Dendritic cell treated with granulocyte-macrophage colony-stimulating factor and Interleukin-4, amounts not matched to agents 40 ng/mL and 50 ng/mL, for 4 days (primary cell): ENCODE data around the gene ZNF648.

Experiments used
- H3K27ac Mint-ChIP-seq: one replicate; pipeline ENCODE4 v1.8.0; 2022; ENCODE audit warnings: mild to moderate bottlenecking, mixed read lengths
- H3K27me3 Mint-ChIP-seq: one replicate; pipeline ENCODE4 v1.8.0; 2022; ENCODE audit warnings: mild to moderate bottlenecking, mixed read lengths
- H3K36me3 Mint-ChIP-seq: one replicate; pipeline ENCODE4 v1.8.0; 2022; ENCODE audit warnings: low read depth, mixed read lengths
- H3K4me1 Mint-ChIP-seq: one replicate; pipeline ENCODE4 v1.8.0; 2022; ENCODE audit warnings: low read depth, mixed read lengths
- H3K4me3 Mint-ChIP-seq: one replicate; pipeline ENCODE4 v1.8.0; 2022; ENCODE audit warnings: mild to moderate bottlenecking, moderate library complexity, mixed read lengths
- H3K9me3 Mint-ChIP-seq: one replicate; pipeline ENCODE4 v1.8.0; 2022; ENCODE audit warnings: mixed read lengths
- intact Hi-C: fragments of 100-400 bp; cut with micrococcal nuclease; formaldehyde crosslinking; loops from one replicate; pipeline ENCODE4 v1.15.0; 2022

ZNF648 gene

GRCh38 chr1:182086620-182087019 lies 25.1 kb upstream of the ZNF648 start:
- Mint-ChIP-seq H3K36me3 (no peaks in the 10 kb centered on the region), H3K4me1 (peaks cover 38% of the 10 kb centered on the region), H3K9me3 (no peaks in the 10 kb centered on the region), H3K27me3 (no peaks in the 10 kb centered on the region), H3K4me3 (no peak overlapping the region), H3K27ac (no peak overlapping the region)
- intact Hi-C loops = loop anchor here (5.0 kb wide), 2 partner anchors 111 to 696 kb away; no protein-coding TSS in a partner anchor

- H3K36me3 Mint-ChIP-seq = no peaks in the 10 kb centered on the region
- H3K4me1 Mint-ChIP-seq = peaks cover 38% of the 10 kb centered on the region
- no peaks in the 10 kb centered on the region for H3K27me3 Mint-ChIP-seq
- no peak overlapping the region for H3K4me3 Mint-ChIP-seq
- H3K9me3 Mint-ChIP-seq = no peaks in the 10 kb centered on the region
- intact Hi-C loops = loop anchor here (5.0 kb wide), 2 partner anchors 111 to 696 kb away; no protein-coding TSS in a partner anchor
- no peak overlapping the region for H3K27ac Mint-ChIP-seq
Measured at GRCh38 chr1:182086136-182086535, 24.6 kb upstream of the ZNF648 start.

GRCh38 chr1:182085726-182086125 lies 24.2 kb upstream of the ZNF648 start:
- H3K9me3 Mint-ChIP-seq = no peaks in the 10 kb centered on the region
- H3K27me3 Mint-ChIP-seq = no peaks in the 10 kb centered on the region
- peaks cover 38% of the 10 kb centered on the region for H3K4me1 Mint-ChIP-seq
- H3K4me3 Mint-ChIP-seq = no peak overlapping the region
- intact Hi-C loops = loop anchor here (1.0 to 5.0 kb wide), 5 partner anchors 58 to 697 kb away; partner anchors contain the start of gene GLUL
- no peak overlapping the region for H3K27ac Mint-ChIP-seq
- no peaks in the 10 kb centered on the region for H3K36me3 Mint-ChIP-seq

- Mint-ChIP-seq H3K27ac (no peak overlapping the region), H3K36me3 (no peaks in the 10 kb centered on the region), H3K27me3 (no peaks in the 10 kb centered on the region), H3K4me3 (no peak overlapping the region), H3K4me1 (peaks cover 38% of the 10 kb centered on the region), H3K9me3 (no peaks in the 10 kb centered on the region)
- intact Hi-C loops = loop anchor here (1.0 to 5.0 kb wide), 6 partner anchors 59 to 698 kb away; partner anchors contain the start of gene GLUL
Measured at GRCh38 chr1:182084487-182085316, 23.2 kb upstream of the ZNF648 start.

GRCh38 chr1:182083851-182084486 lies 22.5 kb upstream of the ZNF648 start:
- Mint-ChIP-seq H3K4me3 (no peak overlapping the region), H3K27ac (no peak overlapping the region), H3K27me3 (no peaks in the 10 kb centered on the region), H3K4me1 (peaks cover 38% of the 10 kb centered on the region), H3K36me3 (no peaks in the 10 kb centered on the region), H3K9me3 (no peaks in the 10 kb centered on the region)
- intact Hi-C loops = loop anchor here (5.0 kb wide), 1 partner anchor 513 kb away; no protein-coding TSS in a partner anchor

GRCh38 chr1:182080955-182081582 lies 19.6 kb upstream of the ZNF648 start:
- no peaks in the 10 kb centered on the region for H3K27me3 Mint-ChIP-seq
- H3K27ac Mint-ChIP-seq = no peak overlapping the region
- no peaks in the 10 kb centered on the region for H3K36me3 Mint-ChIP-seq
- H3K4me1 Mint-ChIP-seq = peaks cover 16% of the 10 kb centered on the region
- H3K9me3 Mint-ChIP-seq = no peaks in the 10 kb centered on the region
- H3K4me3 Mint-ChIP-seq = no peak overlapping the region
- intact Hi-C loops = loop anchor here (5.0 kb wide), 1 partner anchor 516 kb away; no protein-coding TSS in a partner anchor

GRCh38 chr1:182080040-182080439 lies 18.5 kb upstream of the ZNF648 start:
- Mint-ChIP-seq H3K27me3 (no peaks in the 10 kb centered on the region), H3K36me3 (no peaks in the 10 kb centered on the region), H3K27ac (no peak overlapping the region), H3K9me3 (no peaks in the 10 kb centered on the region), H3K4me1 (peaks cover 14% of the 10 kb centered on the region), H3K4me3 (no peak overlapping the region)
- intact Hi-C loops = loop anchor here (5.0 kb wide), 1 partner anchor 517 kb away; no protein-coding TSS in a partner anchor

GRCh38 chr1:182071924-182072323 lies 10.4 kb upstream of the ZNF648 start:
- H3K36me3 Mint-ChIP-seq = no peaks in the 10 kb centered on the region
- no peak overlapping the region for H3K27ac Mint-ChIP-seq
- H3K9me3 Mint-ChIP-seq = no peaks in the 10 kb centered on the region
- peaks cover 18% of the 10 kb centered on the region for H3K27me3 Mint-ChIP-seq
- H3K4me1 Mint-ChIP-seq = no peaks in the 10 kb centered on the region
- intact Hi-C loops = no loop called here
- H3K4me3 Mint-ChIP-seq = no peak overlapping the region

GRCh38 chr1:182069028-182069466 lies 7.5 kb upstream of the ZNF648 start:
- no peaks in the 10 kb centered on the region for H3K9me3 Mint-ChIP-seq
- H3K27me3 Mint-ChIP-seq = peaks cover 23% of the 10 kb centered on the region
- intact Hi-C loops = no loop called here
- H3K4me1 Mint-ChIP-seq = no peaks in the 10 kb centered on the region
- H3K27ac Mint-ChIP-seq = no peak overlapping the region
- no peak overlapping the region for H3K4me3 Mint-ChIP-seq
- no peaks in the 10 kb centered on the region for H3K36me3 Mint-ChIP-seq

- intact Hi-C loops = no loop called here
- Mint-ChIP-seq H3K9me3 (no peaks in the 10 kb centered on the region), H3K36me3 (no peaks in the 10 kb centered on the region), H3K27me3 (peaks cover 32% of the 10 kb centered on the region), H3K4me3 (no peak overlapping the region), H3K27ac (no peak overlapping the region), H3K4me1 (no peaks in the 10 kb centered on the region)
Measured at GRCh38 chr1:182066934-182067333, 5.4 kb upstream of the ZNF648 start.

- H3K9me3 Mint-ChIP-seq = no peaks in the 10 kb centered on the region
- H3K36me3 Mint-ChIP-seq = no peaks in the 10 kb centered on the region
- intact Hi-C loops = no loop called here
- H3K4me3 Mint-ChIP-seq = no peak overlapping the region
- H3K4me1 Mint-ChIP-seq = no peaks in the 10 kb centered on the region
- no peak overlapping the region for H3K27ac Mint-ChIP-seq
- H3K27me3 Mint-ChIP-seq = peaks cover 45% of the 10 kb centered on the region
Measured at GRCh38 chr1:182065126-182065845, 3.8 kb upstream of the ZNF648 start.

GRCh38 chr1:182064611-182065010 lies 3.1 kb upstream of the ZNF648 start:
- intact Hi-C loops = no loop called here
- Mint-ChIP-seq H3K27ac (no peak overlapping the region), H3K9me3 (no peaks in the 10 kb centered on the region), H3K36me3 (no peaks in the 10 kb centered on the region), H3K4me1 (no peaks in the 10 kb centered on the region), H3K4me3 (no peak overlapping the region), H3K27me3 (peaks cover 47% of the 10 kb centered on the region)

GRCh38 chr1:182062223-182062622 lies 711 bp upstream of the ZNF648 start:
- Mint-ChIP-seq H3K27ac (no peak overlapping the region), H3K27me3 (peaks cover 52% of the 10 kb centered on the region), H3K4me1 (no peaks in the 10 kb centered on the region)

More at GRCh38 chr1:182062223-182062622, 711 bp upstream of the ZNF648 start:
- H3K9me3 Mint-ChIP-seq = no peaks in the 10 kb centered on the region
- intact Hi-C loops = no loop called here
- no peaks in the 10 kb centered on the region for H3K36me3 Mint-ChIP-seq
- no peak overlapping the region for H3K4me3 Mint-ChIP-seq
